Measurements from ENCODE around the gene PTGES3. TPM values are rescaled to one million over a fixed set of nuclear protein-coding genes. Genes with fewer than 3 reads are reported as not detected.

Gene PTGES3
- total RNA-seq, 1 experiment from 2014 or later: 394 TPM

GRCh38 chr12:56687223-56688128, 608 bp downstream of the PTGES3 start (continued):
- TF ChIP-seq ZNF532 (CRISPR knock-in tag; IDR thresholded peaks at IDR 0.05; ENCODE audit: borderline replicate concordance) (no peak), ARID4B (CRISPR knock-in tag; IDR thresholded peaks at IDR 0.05; ENCODE audit: borderline replicate concordance) (peak; percentile 75; the same call in 1 of the 2 replicates), ZNF425 (CRISPR knock-in tag; conservative IDR thresholded peaks at IDR 0.05) (no peak), SMAD3 (CRISPR knock-in tag; IDR thresholded peaks at IDR 0.05; ENCODE audit: borderline replicate concordance) (no peak), FOXP4 (CRISPR knock-in tag; IDR thresholded peaks at IDR 0.05) (0 out of 2 replicates have a peak, but pooled peaks have one; percentile 18), ATF3 (CRISPR knock-in tag; conservative IDR thresholded peaks at IDR 0.05) (no peak), MYBL2 (CRISPR knock-in tag; IDR thresholded peaks at IDR 0.05) (no peak), CREB1 (CRISPR knock-in tag; IDR thresholded peaks at IDR 0.05) (no peak), IRF2 (CRISPR knock-in tag; IDR thresholded peaks at IDR 0.05; ENCODE audit: borderline replicate concordance, low read depth) (no peak), TEAD1 (CRISPR knock-in tag; IDR thresholded peaks at IDR 0.05) (no peak; the same call in 1 of the 2 replicates), CREM (CRISPR knock-in tag; IDR thresholded peaks at IDR 0.05) (no peak), ERG (CRISPR knock-in tag; IDR thresholded peaks at IDR 0.05) (no peak), EMX1 (CRISPR knock-in tag; IDR thresholded peaks at IDR 0.05) (no peak), JAZF1 (CRISPR knock-in tag; IDR thresholded peaks at IDR 0.05) (no peak), FOXK1 (CRISPR knock-in tag; IDR thresholded peaks at IDR 0.05) (no peak; the same call in none of the 2 replicates), PREB (CRISPR knock-in tag; IDR thresholded peaks at IDR 0.05; ENCODE audit: borderline replicate concordance) (no peak), STAT6 (CRISPR knock-in tag; conservative IDR thresholded peaks at IDR 0.05; ENCODE audit: low read depth) (no peak), KAT7 (CRISPR knock-in tag; IDR thresholded peaks at IDR 0.05; ENCODE audit: borderline replicate concordance) (peak; percentile 82; the same call in 1 of the 2 replicates)
